Glutamatergic neuron (in vitro differentiated cells): ENCODE data around the gene ZCCHC13. TPM values are rescaled to one million over a fixed set of nuclear protein-coding genes. Genes with fewer than 3 reads are reported as not detected.

Experiments
- DNase-seq: peaks from one replicate; pipeline ENCODE4 v3.0.0; 2022
- H3K27ac Mint-ChIP-seq: one replicate; pipeline ENCODE4 v1.8.0; 2020; ENCODE audit warnings: mild to moderate bottlenecking, mixed read lengths, inconsistent platforms; ENCODE audit not compliant: unreplicated experiment
- H3K27me3 Mint-ChIP-seq: one replicate; pipeline ENCODE4 v1.8.0; 2020; ENCODE audit warnings: mild to moderate bottlenecking, moderate library complexity, mixed read lengths, inconsistent platforms; ENCODE audit not compliant: unreplicated experiment
- H3K36me3 Mint-ChIP-seq: one replicate; pipeline ENCODE4 v1.8.0; 2020; ENCODE audit warnings: mild to moderate bottlenecking, mixed read lengths, inconsistent platforms; ENCODE audit not compliant: unreplicated experiment
- H3K4me1 Mint-ChIP-seq: one replicate; pipeline ENCODE4 v1.8.0; 2020; ENCODE audit warnings: mild to moderate bottlenecking, low read depth, mixed read lengths, inconsistent platforms; ENCODE audit not compliant: unreplicated experiment
- H3K4me3 Mint-ChIP-seq: one replicate; pipeline ENCODE4 v1.8.0; 2020; ENCODE audit warnings: mild to moderate bottlenecking, mixed read lengths, inconsistent platforms; ENCODE audit not compliant: unreplicated experiment
- H3K9me3 Mint-ChIP-seq: one replicate; pipeline ENCODE4 v1.8.0; 2020; ENCODE audit warnings: mild to moderate bottlenecking, moderate library complexity, mixed read lengths, inconsistent platforms; ENCODE audit not compliant: unreplicated experiment
- total RNA-seq: library from RNA; stranded (reverse); fragmentation: NEBNext Ultra II Directional; extraction: Animal tissue kit (Norgen Biotek cat#: 25700); gene quantifications from one replicate; pipeline ENCODE4 v1.2.1, GENCODE V29; 2021; ENCODE audit not compliant: unreplicated experiment
- TF ChIP-seq, protein P1 (sequence below): fragments of 200-600 bp; sonication (generic); IDR thresholded peaks from one replicate; pipeline ENCODE4 v1.5.0; 2021; ENCODE audit not compliant: partially characterized antibody, unreplicated experiment

ZCCHC13 gene
- total RNA-seq, 1 donor from 2014 or later, result not detected

GRCh38 chrX:74272230-74272629, 31.8 kb upstream of the ZCCHC13 start:
- Mint-ChIP-seq H3K27ac (no peak overlapping the region), H3K4me3 (no peak overlapping the region), H3K36me3 (no peaks in the 10 kb centered on the region), H3K27me3 (no peaks in the 10 kb centered on the region), H3K9me3 (no peaks in the 10 kb centered on the region), H3K4me1 (no peaks in the 10 kb centered on the region)
- TF ChIP-seq, protein P1, sequence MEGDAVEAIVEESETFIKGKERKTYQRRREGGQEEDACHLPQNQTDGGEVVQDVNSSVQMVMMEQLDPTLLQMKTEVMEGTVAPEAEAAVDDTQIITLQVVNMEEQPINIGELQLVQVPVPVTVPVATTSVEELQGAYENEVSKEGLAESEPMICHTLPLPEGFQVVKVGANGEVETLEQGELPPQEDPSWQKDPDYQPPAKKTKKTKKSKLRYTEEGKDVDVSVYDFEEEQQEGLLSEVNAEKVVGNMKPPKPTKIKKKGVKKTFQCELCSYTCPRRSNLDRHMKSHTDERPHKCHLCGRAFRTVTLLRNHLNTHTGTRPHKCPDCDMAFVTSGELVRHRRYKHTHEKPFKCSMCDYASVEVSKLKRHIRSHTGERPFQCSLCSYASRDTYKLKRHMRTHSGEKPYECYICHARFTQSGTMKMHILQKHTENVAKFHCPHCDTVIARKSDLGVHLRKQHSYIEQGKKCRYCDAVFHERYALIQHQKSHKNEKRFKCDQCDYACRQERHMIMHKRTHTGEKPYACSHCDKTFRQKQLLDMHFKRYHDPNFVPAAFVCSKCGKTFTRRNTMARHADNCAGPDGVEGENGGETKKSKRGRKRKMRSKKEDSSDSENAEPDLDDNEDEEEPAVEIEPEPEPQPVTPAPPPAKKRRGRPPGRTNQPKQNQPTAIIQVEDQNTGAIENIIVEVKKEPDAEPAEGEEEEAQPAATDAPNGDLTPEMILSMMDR, result no peak
- no peak for DNase-seq

DNA sequence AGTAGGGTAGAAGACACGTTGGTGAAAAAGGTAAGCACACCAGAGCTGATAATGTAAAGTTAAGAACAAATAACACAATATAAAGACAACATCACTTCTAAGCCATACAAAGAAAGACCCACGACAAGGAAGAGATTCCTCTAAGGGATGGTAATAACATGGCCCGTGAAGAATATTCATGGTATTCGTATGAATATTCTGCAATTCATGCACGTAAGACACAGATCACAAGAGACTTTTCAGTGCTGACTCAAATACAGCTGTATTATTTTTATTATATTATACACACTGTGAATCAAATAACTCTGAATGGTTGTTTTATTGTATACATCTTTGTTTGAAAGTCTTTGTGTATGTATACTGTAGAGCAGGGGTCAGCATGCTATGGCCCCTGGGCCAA, 29.5 kb upstream of the ZCCHC13 start:
- H3K27me3 Mint-ChIP-seq, result no peaks in the 10 kb centered on the region
- no peaks in the 10 kb centered on the region for H3K36me3 Mint-ChIP-seq
- H3K9me3 Mint-ChIP-seq, result no peaks in the 10 kb centered on the region
- TF ChIP-seq, protein P1, result no peak
- H3K4me3 Mint-ChIP-seq, result no peak overlapping the region
- H3K27ac Mint-ChIP-seq, result no peak overlapping the region
- no peak for DNase-seq
- H3K4me1 Mint-ChIP-seq, result no peaks in the 10 kb centered on the region

DNA sequence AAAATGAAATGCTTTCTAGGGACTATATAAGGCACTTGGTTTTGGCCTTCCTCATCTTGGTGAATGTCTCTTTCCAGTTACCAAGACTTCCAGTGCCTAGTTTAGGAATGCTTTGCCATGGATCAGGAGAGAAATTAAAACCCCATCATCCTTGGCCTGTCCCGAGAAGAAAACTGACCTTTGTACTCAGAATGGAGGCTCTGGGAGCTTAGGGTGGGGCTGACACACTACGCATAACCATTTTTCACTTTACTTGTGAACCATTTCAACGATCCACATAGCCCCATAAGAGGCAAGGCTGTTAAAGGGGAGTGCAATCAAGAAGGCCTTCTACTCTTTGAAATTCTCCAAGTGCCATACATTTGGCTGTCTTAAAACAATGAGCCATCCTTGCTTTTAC, 26.7 kb upstream of the ZCCHC13 start:
- no peak overlapping the region for H3K27ac Mint-ChIP-seq
- no peak for DNase-seq
- H3K4me1 Mint-ChIP-seq, result peaks cover 2% of the 10 kb centered on the region
- H3K27me3 Mint-ChIP-seq, result no peaks in the 10 kb centered on the region
- TF ChIP-seq, protein P1, result no peak
- no peak overlapping the region for H3K4me3 Mint-ChIP-seq
- no peaks in the 10 kb centered on the region for H3K9me3 Mint-ChIP-seq
- no peaks in the 10 kb centered on the region for H3K36me3 Mint-ChIP-seq

GRCh38 chrX:74277846-74278245, 26.1 kb upstream of the ZCCHC13 start:
- Mint-ChIP-seq H3K36me3 (no peaks in the 10 kb centered on the region), H3K4me3 (no peak overlapping the region), H3K27me3 (no peaks in the 10 kb centered on the region), H3K4me1 (peaks cover 2% of the 10 kb centered on the region), H3K9me3 (no peaks in the 10 kb centered on the region), H3K27ac (no peak overlapping the region)
- TF ChIP-seq, protein P1, result no peak
- no peak for DNase-seq

- H3K4me3 Mint-ChIP-seq, result no peak overlapping the region
- no peak overlapping the region for H3K27ac Mint-ChIP-seq
- TF ChIP-seq, protein P1, result no peak
- H3K9me3 Mint-ChIP-seq, result no peaks in the 10 kb centered on the region
- H3K4me1 Mint-ChIP-seq, result peaks cover 9% of the 10 kb centered on the region
- no peak for DNase-seq
- H3K36me3 Mint-ChIP-seq, result no peaks in the 10 kb centered on the region
- H3K27me3 Mint-ChIP-seq, result no peaks in the 10 kb centered on the region
These were observed 23.2 kb upstream of the ZCCHC13 start for GRCh38 chrX:74280759-74281158.
